ENCODE data around the gene MTMR4.

GRCh38 chr17:58504826-58505351, 9.5 kb downstream of the MTMR4 start:
- TF ChIP-seq EP300 (IDR thresholded peaks at IDR 0.05; ENCODE audit: borderline replicate concordance in 1 of 2, low read depth in 1 of 2, low read length in 1 of 2) (no peak), TAF1 (IDR thresholded peaks at IDR 0.05; ENCODE audit: borderline replicate concordance, low read depth, low read length) (no peak), CTCF (IDR thresholded peaks at IDR 0.05) (no peak), EZH2phosphoT487 (IDR thresholded peaks at IDR 0.05; ENCODE audit: borderline replicate concordance, low read depth) (no peak), ELF1 (IDR thresholded peaks at IDR 0.05) (no peak), ZBTB33 (IDR thresholded peaks at IDR 0.05; ENCODE audit: borderline replicate concordance, low read depth) (no peak), REST (IDR thresholded peaks at IDR 0.05; ENCODE audit: low read depth, low read length) (no peak), RAD21 (IDR thresholded peaks at IDR 0.05; ENCODE audit: low read length) (no peak), RFX5 (IDR thresholded peaks at IDR 0.05; ENCODE audit: low read length) (no peak)
